ENCODE results near the gene CLOCK.

CLOCK gene

DNA sequence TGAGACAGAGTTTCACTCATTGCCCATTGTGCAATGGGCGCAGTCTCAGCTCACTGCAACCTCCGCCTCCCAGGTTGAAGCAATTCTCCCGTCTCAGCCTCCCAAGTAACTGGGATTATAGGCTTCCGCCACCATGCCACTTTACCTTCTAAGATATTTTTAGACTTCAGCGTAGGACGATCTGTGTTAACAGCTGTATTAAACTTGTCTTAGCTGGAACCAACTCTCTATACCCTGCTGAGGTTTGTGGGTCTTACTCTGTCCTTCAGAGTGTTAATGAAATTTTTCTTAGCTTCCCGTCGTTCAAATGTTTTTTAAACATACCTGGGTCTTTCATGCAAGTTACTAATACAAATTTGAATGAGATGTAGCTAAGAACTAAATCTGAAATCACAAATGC is 136.3 kb downstream of the CLOCK start:
- DNase-seq: no peak

DNA sequence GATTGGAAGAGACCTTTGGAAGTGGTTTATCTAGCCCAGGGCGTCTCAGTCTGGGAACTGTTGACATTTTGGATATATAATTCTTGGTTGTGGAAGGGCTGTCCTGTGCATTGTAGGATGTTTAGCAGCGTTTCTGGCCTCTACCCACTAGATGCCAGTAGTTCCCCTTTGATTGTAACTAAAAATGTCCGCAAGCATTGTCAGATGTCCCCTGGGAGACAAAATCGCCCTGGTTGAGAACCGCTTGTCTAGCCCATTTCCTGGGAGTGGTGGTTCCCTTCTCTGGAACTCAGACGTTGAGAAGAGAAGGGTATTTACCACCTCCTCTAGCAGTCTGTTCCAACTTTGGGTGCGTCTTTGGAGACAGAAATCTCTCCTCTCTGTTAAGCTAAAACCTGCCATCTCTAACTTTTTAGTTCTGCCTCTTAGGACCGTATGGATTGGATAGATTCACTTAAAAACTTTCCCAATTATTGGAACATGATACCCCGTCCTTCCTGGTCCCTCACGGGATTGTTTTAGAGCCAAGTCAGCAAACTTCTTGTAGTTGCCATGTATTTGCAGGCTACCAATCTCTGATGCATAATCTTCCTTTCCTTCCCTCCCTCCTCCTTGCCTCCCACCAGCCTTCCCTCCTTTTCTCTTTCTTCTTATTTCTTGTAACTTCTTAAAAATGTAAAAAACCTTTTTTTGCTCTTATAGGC is 137.1 kb downstream of the CLOCK start:
- no peak for DNase-seq

DNA sequence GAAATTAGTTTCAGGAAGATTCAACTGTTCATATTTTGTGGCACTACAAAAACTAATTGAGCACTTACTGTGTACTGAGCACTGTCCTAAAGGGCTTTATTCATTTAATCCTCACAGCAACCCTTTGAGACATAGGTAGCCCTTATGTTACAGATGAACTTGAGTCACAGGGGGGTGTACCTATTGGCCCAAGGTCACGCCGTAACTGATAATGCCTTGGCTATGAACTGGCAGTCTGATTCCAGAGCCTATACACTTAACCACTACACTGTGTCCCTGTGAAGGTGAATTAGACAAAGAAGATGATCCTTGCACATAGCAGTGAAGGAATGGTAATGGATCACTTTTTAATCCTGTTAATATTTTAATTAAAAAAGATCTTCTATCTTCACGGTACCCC is 138.9 kb downstream of the CLOCK start:
- DNase-seq: no peak

DNA sequence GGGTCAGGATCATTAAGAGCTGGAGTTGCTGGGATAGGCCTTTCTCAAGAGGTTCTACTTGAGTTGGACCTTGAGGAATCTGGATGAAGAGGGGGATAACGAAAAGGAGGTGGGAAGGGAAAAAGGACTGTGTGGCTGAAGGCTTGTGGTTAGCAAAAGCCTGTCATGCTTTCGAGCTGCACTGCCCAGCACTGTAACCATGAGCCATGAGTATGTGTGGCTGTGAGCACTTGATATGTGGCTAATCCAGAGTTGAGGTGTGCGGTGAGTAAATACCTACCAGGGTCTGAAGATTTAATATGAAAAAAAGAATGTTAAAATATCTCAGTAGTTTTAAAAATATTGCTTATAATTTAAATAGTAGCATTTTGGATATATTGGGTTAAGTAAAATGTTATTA is 139.6 kb downstream of the CLOCK start:
- no peak for DNase-seq

DNA sequence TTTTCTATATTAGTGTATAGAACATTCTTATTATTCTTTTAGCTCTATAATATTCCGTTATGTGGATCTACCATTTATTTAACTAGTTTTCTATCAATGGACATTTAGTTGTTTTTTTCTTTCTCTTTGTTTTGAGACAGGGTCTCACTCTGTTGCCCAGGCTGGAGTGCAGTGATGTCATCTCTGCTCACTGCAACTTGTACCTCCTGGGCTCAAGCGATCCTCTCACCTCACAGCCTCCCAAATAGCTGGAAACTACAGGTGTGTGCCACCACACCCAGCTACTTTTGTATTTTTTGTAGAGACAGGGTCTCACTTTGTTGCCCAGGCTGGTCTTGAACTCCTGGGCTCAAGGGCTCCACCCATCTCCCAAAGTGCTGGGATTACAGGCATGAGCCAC is 140.2 kb downstream of the CLOCK start:
- no peak for DNase-seq

DNA sequence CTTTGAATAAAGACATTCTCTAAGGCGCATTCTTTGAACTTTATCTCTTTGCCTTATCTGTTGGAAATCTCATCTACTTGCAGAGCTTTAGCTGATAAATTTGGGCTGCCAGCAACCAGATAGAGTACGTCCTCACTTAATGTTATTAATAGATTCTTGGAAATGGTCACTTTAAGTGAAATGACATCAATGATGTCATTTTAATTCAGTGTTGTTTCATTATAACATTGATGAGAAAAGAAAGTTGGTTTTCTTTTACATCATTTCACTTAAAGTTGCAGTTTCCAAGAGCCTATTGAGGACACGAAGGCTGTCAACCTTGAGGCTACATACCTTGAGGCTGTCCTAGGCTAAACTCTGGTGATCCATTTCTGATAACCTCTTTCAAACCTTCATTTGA is 141.6 kb downstream of the CLOCK start:
- DNase-seq: no peak

DNA sequence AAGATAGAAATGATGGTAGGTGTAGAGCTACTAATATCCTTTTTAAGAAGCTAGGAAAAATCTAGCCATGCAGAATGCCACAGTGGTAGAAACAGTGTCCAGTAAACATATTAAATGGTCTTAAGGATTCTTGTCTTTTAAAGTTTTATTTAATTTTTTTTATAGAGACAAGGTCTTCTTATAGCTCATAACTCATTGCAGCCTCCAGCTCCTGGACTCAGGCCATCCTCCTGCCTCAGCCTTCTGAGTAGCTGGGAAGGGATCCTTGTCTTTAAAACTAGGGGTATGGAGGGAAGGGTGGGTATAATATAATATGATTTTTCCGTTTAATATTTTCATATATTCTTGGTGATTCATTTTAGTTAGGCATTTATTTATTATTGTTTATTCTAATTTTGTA is 147.1 kb downstream of the CLOCK start:
- DNase-seq: no peak

DNA sequence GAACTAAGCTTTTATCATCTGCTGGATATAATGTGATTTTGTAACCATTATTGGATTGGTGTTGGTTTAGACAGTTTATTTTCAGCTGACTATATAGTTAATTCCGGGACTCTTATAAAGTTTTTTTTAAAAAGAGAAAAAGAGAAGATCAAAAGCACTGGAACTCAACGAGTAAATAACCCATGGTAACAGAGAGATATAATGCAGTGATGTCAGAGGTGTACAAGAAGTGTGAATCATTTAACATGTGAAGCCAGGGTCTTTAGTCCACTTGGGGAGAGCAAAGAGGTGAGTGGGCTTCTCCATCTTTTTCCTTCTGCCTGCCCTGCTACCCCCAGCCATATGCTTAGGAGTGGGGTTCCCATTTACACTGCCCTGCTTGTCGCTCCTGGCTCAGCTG is 147.7 kb downstream of the CLOCK start:
- DNase-seq: no peak

DNA sequence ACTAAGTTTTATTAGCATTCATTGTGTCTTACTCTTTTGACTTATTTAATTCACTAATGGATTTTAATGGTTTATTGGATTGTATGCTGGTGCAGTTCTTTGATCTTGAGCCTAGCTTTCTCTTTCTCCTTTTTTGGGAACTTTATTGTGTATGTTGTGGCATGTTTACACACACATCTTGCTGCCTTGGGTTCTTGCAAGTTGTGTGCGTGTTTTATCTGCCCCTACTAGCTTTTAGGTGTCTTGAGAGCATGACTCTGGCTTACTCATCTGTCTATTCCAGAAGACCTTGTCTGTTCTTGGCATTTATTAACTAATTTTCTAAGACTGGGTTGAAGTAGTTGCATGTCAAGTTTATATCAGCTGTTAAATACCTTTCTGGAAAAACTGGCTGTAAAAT is 148.2 kb downstream of the CLOCK start:
- DNase-seq: no peak

DNA sequence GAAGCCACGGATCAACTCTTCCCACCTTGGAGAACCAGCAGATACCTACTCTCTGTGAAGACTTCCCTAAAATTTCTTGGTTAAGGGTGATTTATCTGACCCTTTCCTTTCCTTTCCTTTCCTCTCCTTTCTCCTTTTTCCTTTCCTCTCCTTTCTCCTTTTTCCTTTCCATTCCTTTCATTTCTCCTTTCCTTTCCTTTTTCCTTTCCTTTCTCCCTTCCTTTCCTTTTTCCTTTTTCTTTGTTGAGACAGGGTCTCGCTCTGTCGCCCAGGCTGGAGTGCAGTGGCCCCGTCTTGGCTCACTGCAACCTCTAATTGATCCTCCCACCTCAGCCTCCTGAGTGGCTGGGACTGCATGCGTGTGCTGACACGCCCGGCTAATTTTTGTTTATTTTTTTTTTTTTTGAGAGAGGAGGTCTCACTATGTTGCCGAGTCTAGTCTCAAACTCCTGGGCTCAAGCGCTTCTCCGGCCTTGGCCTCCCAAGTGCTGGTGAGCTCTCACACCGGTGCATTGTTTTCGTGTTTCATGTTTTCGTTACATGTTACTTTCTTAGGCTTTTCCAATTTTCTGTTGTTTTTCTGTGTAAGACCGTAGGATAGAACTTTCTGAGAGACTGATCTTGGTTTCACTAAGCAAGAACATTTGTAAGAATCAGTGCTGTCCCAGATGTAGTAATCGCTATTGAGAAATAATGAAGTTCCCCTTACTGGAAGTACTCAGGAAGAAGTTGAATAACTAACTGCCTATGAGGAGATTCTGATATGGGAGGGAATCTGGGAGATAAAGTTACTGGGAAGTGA is 149.0 kb downstream of the CLOCK start:
- DNase-seq: no peak

DNA sequence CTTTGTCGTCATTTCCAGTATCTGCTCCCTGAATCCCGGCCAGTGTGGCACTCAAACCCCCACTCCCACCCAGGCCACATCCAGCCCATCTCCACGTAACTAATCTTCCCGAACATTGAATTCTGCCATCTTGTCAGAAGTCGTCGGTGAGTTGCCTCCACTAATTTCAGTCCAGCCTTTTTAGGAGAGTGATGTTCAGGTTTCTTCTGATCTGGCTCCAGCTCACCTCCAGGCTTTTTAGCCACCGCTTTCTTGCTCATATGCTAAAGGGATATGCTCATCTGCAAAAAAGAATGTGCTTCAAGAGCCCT is 149.6 kb downstream of the CLOCK start:
- DNase-seq: no peak

DNA sequence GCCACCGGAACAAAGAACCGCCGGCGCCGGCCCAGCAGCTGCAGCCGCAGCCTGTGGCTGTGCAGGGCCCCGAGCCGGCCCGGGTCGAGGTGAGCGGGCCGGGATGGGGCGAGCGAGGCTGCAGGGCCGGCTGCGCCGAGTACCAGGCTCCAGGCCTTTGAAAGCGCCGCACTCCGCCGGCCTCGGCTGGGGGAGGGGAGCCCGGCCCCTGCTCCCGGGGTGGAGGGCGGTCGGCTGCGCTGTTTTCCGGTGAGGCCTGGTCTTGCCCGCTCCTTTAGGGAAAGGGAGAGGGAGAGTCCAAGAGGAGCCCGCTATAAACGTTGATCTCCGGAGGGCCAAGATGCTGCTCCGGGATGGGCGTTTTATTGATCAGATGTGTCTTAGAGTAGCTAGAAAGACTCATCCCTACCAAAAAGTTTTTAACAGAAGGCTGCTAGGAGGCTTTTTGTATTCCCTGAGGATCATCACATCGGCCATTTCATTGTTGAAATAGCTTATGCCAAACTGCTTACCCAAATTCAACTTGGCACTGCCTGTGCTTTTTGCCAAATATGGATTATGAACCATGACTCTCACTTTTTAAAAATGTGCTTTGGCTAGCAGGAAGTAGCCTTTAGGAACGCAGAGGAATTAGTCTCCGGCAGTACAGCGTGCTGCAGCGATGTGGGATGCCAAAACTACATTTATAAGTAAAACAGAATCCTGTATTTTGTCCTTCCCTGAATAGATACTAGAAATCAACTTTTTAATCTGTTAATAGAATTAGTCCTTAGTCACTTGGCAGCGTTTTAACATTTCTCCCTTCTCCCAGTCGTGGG is 150.2 kb downstream of the CLOCK start:
- DNase-seq: peak; percentile 7

DNA sequence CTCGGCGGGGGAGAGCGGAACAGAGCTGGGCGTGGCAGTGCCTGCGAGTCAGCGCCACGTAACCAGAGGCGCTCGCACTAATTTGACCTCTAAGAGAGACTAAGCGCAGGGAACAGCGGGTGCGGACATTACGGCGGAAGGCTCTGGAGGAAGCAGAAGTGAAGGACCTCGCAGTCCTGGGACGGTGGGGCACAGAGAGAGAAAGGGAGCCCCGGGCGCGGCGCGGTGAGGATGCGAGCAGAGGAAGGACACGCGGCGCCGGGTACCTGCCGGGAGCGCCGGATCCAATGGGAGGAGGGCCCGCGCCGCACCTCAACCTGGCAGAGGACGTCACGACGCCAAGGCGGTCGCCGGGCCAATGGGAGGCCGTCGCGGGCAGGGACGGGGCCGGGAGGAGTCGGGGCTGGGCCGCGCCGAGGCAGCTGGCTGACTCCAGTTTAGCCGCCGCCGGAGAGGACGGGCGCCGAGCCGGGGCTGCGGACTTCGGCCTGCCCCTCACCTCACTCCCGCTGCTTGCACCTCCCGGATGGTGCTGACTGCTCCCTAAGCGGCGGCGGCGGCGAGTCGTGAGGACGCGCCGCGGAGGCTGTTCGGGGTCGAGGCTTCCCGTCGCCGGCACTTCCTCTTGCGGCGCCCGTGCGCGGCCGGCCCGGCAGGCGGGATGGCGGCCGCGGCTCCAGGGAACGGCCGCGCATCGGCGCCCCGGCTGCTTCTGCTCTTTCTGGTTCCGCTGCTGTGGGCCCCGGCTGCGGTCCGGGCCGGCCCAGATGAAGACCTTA is 151.0 kb downstream of the CLOCK start, which contains the start of gene TMEM165:
Gene TMEM165 (plus strand): TSS at position 429 of the 779 bp plus-strand sequence. CDS start 233 bp downstream, at position 662.
- peak; percentile 87 to 88 for DNase-seq

DNA sequence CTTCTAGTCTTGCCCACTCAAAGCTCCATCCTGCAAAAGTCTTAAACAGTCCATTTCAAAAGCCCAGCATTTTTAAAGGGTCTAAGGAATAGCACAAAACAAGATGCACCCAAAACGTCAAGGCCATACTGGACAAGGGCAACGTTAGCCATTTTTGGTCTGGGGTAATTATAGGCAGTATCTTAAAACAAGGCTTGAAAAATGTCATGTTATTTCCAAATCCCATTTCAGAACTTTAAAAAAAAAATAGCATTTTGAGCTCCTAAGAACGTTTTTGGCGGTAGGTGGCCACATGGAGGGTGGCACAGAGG is 151.5 kb downstream of the CLOCK start:
- no peak for DNase-seq

DNA sequence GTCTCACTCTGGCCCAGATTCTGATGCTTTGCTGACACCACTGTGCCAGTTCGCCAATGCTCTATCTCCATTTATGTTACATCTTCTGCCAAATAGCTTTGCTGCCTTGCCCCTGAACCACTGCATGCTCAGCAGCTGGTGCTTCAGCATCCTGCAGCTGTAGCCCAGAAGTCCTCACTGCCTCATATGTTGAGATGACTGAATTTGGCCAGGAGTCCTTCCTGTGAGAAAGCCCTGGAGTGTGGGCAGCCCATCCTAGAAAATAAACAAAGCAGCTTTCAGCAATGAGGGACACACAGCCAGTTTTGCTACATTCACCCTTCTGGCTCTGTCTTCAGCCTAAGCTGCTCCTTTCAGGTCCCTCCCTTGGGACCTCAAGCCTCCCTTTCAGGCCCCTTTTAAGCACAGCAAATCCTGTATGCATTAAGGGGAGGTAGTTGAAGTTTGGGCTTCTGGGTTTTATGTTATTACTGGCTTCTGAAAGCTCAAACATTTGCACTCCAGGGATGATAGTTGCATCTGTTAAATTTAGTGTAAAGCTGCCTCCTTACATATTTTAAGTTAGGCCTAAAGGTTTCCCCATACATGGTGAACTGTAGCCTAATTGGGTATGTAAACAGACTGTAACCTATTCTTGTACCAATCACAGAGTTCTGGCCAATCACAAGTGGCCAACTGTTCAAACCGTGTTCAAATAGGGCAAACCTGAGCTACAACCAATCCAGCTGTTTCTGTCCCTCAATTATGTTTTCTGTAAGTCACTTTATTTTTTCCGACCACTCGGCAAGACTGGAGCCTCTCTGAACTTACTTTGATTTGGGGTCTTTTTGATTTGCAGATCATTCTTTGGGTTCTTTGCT is 153.0 kb downstream of the CLOCK start:
- DNase-seq: no peak

DNA sequence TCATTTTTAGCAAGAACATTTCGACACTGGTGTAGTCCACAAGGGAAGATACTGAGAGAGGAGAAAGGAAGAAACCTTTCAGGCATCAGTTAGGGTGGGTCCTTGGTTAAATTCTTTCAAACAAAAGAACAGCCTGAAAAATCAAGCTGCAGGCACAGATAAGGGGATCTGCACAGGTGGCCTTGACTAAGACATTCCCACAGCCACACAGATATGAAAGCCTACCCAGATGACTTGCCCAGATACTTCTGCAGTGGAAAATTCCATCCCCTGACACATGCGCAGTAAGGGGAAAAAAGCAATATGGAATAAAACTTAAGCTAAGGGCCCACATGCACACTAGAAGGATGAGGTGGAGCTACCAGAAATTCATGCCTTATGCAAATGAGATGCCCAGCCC is 159.9 kb downstream of the CLOCK start:
- DNase-seq: no peak

DNA sequence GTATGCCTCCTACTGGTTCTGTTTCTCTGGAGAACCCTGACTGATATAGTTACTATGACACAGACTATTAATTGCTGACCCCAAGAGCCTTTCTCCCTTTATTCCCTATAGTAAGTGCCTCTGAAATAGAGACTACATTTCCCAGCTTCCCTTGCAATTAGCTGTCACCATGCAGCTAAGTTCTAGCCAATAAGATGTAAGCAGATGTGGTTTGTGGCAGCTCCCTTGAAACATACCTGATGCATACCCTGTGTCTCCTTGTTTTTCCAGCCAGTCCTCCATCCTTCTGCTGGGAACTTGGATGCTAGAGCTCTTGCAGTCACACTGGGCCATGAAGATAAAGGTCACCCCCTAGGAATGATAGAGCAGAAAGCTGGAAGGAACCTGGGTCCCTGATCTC is 160.6 kb downstream of the CLOCK start:
- DNase-seq: no peak

DNA sequence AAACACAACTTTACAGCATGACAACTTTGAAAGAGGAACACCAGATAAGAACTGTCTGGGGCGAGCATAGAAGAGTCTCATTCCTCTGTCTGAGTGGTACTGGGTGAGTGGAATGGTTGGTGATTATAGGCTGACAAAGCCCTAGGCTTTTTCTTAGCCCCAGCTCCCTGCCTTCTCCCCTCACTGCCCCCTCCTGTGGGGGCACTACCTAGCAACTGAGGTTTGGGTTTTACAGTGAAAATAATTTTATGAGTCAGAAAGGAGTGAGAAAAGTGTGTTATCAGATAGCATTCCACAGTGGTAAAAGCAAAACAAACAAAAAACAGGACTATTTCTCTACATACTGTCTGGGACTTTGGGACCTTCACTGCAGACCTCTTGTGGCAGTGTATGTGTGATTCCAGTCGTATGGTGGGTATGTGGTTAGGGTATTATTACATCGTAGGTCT is 161.5 kb downstream of the CLOCK start:
- no peak for DNase-seq

DNA sequence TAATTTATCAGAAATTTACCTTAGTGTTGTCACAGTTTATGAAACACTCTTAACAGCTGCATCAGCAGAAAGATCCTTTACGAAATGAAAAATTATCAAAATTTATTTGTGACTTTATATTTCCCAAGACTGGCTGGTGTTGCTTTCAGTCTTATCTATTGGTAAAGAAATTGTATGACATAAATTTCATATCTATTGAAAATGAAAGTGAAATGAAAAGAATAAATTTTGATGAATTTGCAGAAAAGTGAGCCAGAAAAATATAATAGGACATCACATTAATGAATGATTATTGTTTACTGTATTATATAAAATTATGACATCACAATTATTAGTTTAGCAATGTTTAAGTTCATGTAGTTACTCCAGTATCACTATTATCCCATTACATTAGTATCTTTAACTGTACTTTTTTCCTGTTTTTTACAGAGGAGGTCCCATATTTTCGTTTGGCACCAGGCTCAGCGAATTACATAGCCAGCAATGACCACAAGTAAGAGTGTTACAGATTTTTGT is 164.2 kb downstream of the CLOCK start:
- no peak for DNase-seq

DNA sequence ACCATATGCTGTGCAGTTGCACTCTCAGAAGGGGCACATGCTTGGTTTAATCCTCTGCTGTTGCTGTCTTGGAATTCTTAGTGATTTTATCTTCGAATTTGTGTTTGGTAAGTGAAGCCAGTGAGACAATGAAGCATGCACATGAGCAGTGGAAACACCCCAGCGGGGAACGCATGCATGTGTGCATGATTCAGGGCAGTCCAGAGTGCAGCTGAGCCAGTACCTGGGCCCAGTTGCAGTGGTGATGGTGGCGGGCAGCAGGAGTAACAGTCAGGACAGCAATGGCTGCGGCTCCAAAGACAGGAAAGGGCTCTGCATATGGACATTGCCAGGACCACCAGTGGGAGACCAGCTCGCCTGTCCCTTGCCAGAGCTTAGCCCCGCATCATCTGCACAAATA is 165.2 kb downstream of the CLOCK start:
- no peak for DNase-seq

DNA sequence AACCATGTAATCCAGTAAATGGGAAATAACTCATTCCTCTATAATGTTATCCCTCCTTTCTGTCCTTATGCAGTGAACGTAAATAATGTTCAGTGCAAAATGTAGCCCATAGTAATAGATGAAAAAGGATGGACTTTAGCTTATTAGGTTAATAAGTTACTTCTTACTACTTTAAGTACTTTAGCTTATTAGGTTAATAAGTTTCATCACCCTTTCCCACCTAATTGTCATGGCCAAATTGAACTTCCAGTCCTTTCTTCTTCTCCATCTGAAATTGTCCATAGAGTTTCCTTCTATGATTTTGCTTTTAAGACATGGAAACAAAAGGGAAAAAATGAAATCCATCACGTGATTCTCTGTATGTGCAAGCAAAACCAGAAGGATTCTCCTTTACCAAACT is 166.1 kb downstream of the CLOCK start:
- DNase-seq: no peak
